Fibroblast of lung (primary cell): ENCODE data around the gene RERE. TPM values are rescaled to one million over a fixed set of nuclear protein-coding genes. Genes with fewer than 3 reads are reported as not detected.
A peak's percentile ranks its signal among the peaks of the same experiment; 100 is the strongest.

ENCODE experiments used
- DNase-seq, 2 donors: peaks; one replicate each; pipeline versions ENCODE4 v3.0.0 to v3.0.0-alpha.2; 2010; ENCODE audit warnings: low read depth in 2 of 2
- H2AFZ ChIP-seq: 2 replicates; pipeline ENCODE4 v1.5.1; 2012; ENCODE audit warnings: low read length, control low read depth, inconsistent platforms
- H3K27ac ChIP-seq: 2 replicates; pipeline ENCODE4 v1.5.1; 2011; ENCODE audit warnings: low read length, control low read depth; ENCODE audit not compliant: insufficient read depth
- H3K27me3 ChIP-seq: 2 replicates; pipeline ENCODE4 v1.5.1; 2011; ENCODE audit warnings: mild to moderate bottlenecking, low read length; ENCODE audit not compliant: control insufficient read depth, insufficient read depth
- H3K36me3 ChIP-seq: 2 replicates; pipeline ENCODE4 v1.5.1; 2011; ENCODE audit warnings: low read length; ENCODE audit not compliant: control insufficient read depth, insufficient read depth
- H3K4me1 ChIP-seq: 2 replicates; pipeline ENCODE4 v1.5.1; 2011; ENCODE audit warnings: low read length; ENCODE audit not compliant: control insufficient read depth, insufficient read depth; ENCODE audit errors: extremely low read depth
- H3K4me2 ChIP-seq: 2 replicates; pipeline ENCODE4 v1.5.1; 2011; ENCODE audit warnings: low read length, control low read depth; ENCODE audit not compliant: insufficient read depth; ENCODE audit errors: extremely low read depth
- H3K4me3 ChIP-seq, 4 experiments: fragments of 200-600 bp in 1 of 4; sonication (generic) in 1 of 4; replicated peaks in 1 of 4; 2 replicates each; pipeline ENCODE4 v1.5.1; 2011 to 2016; ENCODE audit warnings: low read length in 4 of 4, low read depth in 3 of 4, mild to moderate bottlenecking in 3 of 4, control low read depth in 2 of 4, inconsistent platforms in 1 of 4, mixed read lengths in 1 of 4; ENCODE audit not compliant: insufficient read depth in 1 of 4; ENCODE audit errors: control extremely low read depth in 1 of 4
- H3K79me2 ChIP-seq: 2 replicates; pipeline ENCODE4 v1.5.1; 2012; ENCODE audit warnings: mild to moderate bottlenecking, low read length, inconsistent platforms; ENCODE audit not compliant: control insufficient read depth, insufficient read depth
- H3K9ac ChIP-seq: 2 replicates; pipeline ENCODE4 v1.5.1; 2011; ENCODE audit warnings: mild to moderate bottlenecking, low read length, control low read depth; ENCODE audit not compliant: insufficient read depth
- H3K9me3 ChIP-seq: 2 replicates; pipeline ENCODE4 v1.5.1; 2012; ENCODE audit warnings: low read depth, low read length; ENCODE audit not compliant: control insufficient read depth, insufficient read depth
- H4K20me1 ChIP-seq: 2 replicates; pipeline ENCODE4 v1.5.1; 2011; ENCODE audit warnings: low read length; ENCODE audit not compliant: control insufficient read depth, insufficient read depth; ENCODE audit errors: extremely low read depth
- CTCF ChIP-seq, 2 donors: IDR thresholded peaks in 1 of 2; conservative IDR thresholded peaks in 1 of 2; 1 replicate in 1 of 2; 2 replicates in 1 of 2; pipeline ENCODE4 v1.5.1; 2011 to 2012; ENCODE audit warnings: low read length in 2 of 2, control low read depth in 1 of 2, inconsistent platforms in 1 of 2, low read depth in 1 of 2, mild to moderate bottlenecking in 1 of 2
- EZH2 ChIP-seq: IDR thresholded peaks from 2 replicates; pipeline ENCODE4 v1.5.1; 2012; ENCODE audit warnings: low read length, control low read depth, mild to moderate bottlenecking; ENCODE audit errors: missing control alignments
- polyA plus RNA-seq, 2 donors: library from polyadenylated mRNA; depleted of rRNA in 1 of 2; stranded (reverse) in 1 of 2; unstranded in 1 of 2; fragments of >200 nt; gene quantifications; 2 replicates each; pipeline ENCODE4 v1.2.1, GENCODE V29; 2011 to 2012; ENCODE audit warnings: missing spikeins in 1 of 2
- total RNA-seq: library from RNA; depleted of rRNA; stranded (reverse); fragments of >200 nt; gene quantifications from 2 replicates; pipeline ENCODE4 v1.2.1, GENCODE V29; 2014

RERE gene
- total and polyA plus RNA-seq, 2 donors (not counting 1 experiment from before 2014, with no cell fraction given): 3.7 to 51.0 TPM

GRCh38 chr1:8516793-8517556, 300.5 kb downstream of the RERE start:
- no peak overlapping the region for H3K9ac ChIP-seq
- H3K27ac ChIP-seq: peak overlapping the region; percentile 71

GRCh38 chr1:8516278-8516777, 301.1 kb downstream of the RERE start:
- Histone ChIP-seq H3K9me3 (no peaks in the 10 kb centered on the region), H3K36me3 (no peaks in the 10 kb centered on the region), H3K9ac (no peak overlapping the region), H3K27me3 (no peaks in the 10 kb centered on the region), H2AFZ (no peak overlapping the region), H3K27ac (peak overlapping the region; percentile 71), H3K4me3 (no peak overlapping the region), H3K4me1 (peaks cover 12% of the 10 kb centered on the region), H3K4me2 (no peak overlapping the region), H3K79me2 (peaks cover 4% of the 10 kb centered on the region), H4K20me1 (no peaks in the 10 kb centered on the region)
- TF ChIP-seq EZH2 (no peak), CTCF (conservative IDR thresholded peaks at IDR 0.05 in 1 of 2, IDR thresholded peaks at IDR 0.05 in 1 of 2; ENCODE audit: low read depth in 1 of 2, low read length in 2 of 2) (no peak)
- DNase-seq: no peak

More at GRCh38 chr1:8516793-8517556, 300.5 kb downstream of the RERE start:
- Histone ChIP-seq H3K4me1 (peaks cover 12% of the 10 kb centered on the region), H4K20me1 (no peaks in the 10 kb centered on the region), H3K9me3 (no peaks in the 10 kb centered on the region), H3K79me2 (peaks cover 4% of the 10 kb centered on the region), H3K4me3 (no peak overlapping the region), H3K36me3 (no peaks in the 10 kb centered on the region), H3K4me2 (peak overlapping the region; percentile 4), H3K27me3 (no peaks in the 10 kb centered on the region), H2AFZ (no peak overlapping the region)
- DNase-seq: peak; percentile 34 to 55
- no peak for TF ChIP-seq EZH2
- no peak for TF ChIP-seq CTCF (conservative IDR thresholded peaks at IDR 0.05 in 1 of 2, IDR thresholded peaks at IDR 0.05 in 1 of 2; ENCODE audit: low read depth in 1 of 2, low read length in 2 of 2)

DNA sequence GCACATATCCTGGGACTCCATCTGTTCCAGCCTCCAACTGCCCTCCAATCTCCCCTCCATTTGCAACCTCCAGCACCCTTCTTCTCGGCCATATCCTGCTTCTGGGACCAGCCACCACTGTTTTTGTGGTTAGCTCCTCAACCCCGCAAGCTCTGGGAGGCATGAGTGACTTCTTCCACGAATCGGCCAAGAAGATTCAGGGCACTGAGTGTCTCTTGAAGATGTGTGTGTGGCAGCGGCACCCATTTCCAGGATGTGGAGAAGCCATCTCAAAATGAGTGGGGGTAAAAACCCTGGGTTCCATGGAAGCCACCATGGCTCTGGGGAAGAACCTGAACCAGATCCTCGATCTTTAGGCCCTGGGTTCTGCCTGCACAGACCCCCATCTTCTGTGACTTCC, 304.9 kb downstream of the RERE start:
- Histone ChIP-seq H3K27me3 (no peaks in the 10 kb centered on the region), H3K4me3 (no peak overlapping the region), H2AFZ (no peak overlapping the region), H3K9me3 (no peaks in the 10 kb centered on the region), H3K4me1 (peaks cover 15% of the 10 kb centered on the region), H3K36me3 (no peaks in the 10 kb centered on the region), H3K27ac (no peak overlapping the region), H3K9ac (no peak overlapping the region), H3K79me2 (peaks cover 4% of the 10 kb centered on the region), H3K4me2 (no peak overlapping the region), H4K20me1 (no peaks in the 10 kb centered on the region)
- TF ChIP-seq EZH2 (no peak), CTCF (conservative IDR thresholded peaks at IDR 0.05 in 1 of 2, IDR thresholded peaks at IDR 0.05 in 1 of 2; ENCODE audit: low read depth in 1 of 2, low read length in 2 of 2) (no peak)
- DNase-seq: no peak
